HG03196 (cell line): Measurements from ENCODE around the gene HTR3C.
"Not testable (repeated sequence)": the region's sequence is repeated elsewhere in the genome, so short reads cannot be mapped to it uniquely, and the experiment has no call there.

Experiments used
- ATAC-seq: cut with Tn5 transposase; IDR thresholded peaks from one replicate; pipeline ENCODE4 v1.9.1; 2021; ENCODE audit not compliant: unreplicated experiment

HTR3C gene, protein sequence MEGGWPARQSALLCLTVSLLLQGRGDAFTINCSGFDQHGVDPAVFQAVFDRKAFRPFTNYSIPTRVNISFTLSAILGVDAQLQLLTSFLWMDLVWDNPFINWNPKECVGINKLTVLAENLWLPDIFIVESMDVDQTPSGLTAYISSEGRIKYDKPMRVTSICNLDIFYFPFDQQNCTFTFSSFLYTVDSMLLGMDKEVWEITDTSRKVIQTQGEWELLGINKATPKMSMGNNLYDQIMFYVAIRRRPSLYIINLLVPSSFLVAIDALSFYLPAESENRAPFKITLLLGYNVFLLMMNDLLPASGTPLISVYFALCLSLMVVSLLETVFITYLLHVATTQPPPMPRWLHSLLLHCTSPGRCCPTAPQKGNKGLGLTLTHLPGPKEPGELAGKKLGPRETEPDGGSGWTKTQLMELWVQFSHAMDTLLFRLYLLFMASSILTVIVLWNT

GRCh38 chr3:184052767-184053166 is at the start of gene HTR3C:
HTR3C (plus strand) TSS chr3:184053047; CDS start chr3:184053081, 34 bp downstream.
- ATAC-seq: no peak

DNA sequence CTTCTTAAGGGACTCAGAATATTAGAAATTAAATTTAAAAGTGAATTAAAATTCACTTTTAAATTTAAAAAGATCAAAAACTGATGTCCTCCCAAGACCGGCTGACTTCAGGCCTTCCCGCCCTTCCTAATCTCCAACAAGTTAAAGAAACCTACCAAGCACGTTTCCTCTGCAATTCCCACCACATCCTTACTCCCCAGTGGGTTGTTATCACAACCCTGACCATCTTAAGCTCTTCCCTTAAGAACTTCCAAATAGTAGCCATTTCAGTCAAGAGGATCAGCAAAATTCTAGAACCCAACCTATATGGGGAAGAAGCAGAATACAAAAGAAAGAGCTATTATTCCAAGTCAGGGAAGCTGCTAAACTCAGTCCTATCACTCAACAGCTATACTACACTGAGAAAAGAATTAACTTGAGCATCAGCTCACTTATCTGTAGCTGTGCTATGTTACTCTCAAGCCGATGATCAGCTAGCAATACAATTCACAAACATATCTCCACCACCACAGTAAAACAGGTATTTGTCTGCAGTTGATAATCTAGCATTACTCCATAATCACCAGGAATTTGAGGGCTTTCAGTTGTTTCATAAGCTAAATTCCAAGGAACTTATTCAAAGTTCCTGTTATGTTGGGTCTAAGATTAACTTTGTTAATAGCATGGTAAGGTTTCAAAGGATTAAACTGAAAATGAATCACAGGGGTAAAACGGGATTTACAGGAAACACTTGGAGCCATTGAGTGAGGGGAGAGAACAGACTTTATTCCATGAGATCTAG is 49.5 kb upstream of the HTR3C start:
- ATAC-seq: no peak

DNA sequence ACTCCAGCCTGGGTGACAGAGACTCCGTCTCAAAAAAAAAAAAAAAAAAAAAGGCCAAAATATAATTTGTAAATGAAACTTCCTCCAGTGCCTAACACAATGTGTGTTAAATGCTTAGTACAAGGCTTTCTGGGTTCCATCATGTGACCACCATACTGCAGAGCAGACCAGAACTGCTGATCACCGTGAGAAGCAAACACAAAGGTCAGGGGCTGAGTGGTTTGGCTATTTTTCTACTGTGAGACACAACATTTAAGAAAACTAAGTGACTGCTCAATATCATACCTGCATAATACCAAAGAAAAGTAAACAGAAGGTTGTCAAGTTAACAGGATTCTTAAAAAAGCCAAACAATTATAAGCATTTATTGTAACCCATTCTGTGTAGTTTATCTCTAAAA is 48.4 kb upstream of the HTR3C start:
- ATAC-seq: no peak

DNA sequence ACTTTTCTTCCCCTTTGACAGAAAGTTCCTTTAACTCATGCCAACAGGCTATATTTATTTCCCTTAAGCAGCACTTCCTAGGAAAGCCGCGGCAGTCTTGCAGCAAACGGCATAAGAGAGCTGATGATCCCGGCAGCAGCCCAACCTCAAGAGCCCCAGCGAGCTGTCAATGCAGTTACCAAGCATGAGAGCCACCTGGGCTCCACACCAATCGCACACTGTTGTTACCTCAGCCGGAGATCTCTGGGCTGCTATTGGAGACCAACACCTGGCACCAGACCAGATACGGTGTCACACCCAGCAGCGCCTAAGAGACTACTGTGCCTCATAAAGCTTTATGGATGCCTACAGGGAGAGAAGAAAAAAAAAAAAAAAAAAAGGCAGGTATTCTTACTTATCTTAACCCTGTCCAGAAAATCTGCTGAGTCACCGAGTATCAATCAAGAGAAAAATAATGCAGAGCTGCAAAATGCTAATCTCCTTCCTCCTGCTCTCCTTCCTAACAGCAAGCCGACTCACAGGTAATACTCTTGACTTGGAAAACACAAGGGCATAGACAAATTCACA is 46.8 kb upstream of the HTR3C start:
- peak; percentile 56 for ATAC-seq

- ATAC-seq: not testable (repeated sequence)
Observed at GRCh38 chr3:184007143-184007813, 45.6 kb upstream of the HTR3C start.

GRCh38 chr3:184008161-184008560 is 44.7 kb upstream of the HTR3C start:
- no peak for ATAC-seq

GRCh38 chr3:184011230-184011876 is 41.5 kb upstream of the HTR3C start:
- no peak for ATAC-seq

GRCh38 chr3:184011937-184012889 is 40.6 kb upstream of the HTR3C start:
- no peak for ATAC-seq

- no peak for ATAC-seq
Observed at GRCh38 chr3:184015381-184016019, 37.3 kb upstream of the HTR3C start.

- ATAC-seq: no peak
Observed at GRCh38 chr3:184016169-184016570, 36.7 kb upstream of the HTR3C start.

DNA sequence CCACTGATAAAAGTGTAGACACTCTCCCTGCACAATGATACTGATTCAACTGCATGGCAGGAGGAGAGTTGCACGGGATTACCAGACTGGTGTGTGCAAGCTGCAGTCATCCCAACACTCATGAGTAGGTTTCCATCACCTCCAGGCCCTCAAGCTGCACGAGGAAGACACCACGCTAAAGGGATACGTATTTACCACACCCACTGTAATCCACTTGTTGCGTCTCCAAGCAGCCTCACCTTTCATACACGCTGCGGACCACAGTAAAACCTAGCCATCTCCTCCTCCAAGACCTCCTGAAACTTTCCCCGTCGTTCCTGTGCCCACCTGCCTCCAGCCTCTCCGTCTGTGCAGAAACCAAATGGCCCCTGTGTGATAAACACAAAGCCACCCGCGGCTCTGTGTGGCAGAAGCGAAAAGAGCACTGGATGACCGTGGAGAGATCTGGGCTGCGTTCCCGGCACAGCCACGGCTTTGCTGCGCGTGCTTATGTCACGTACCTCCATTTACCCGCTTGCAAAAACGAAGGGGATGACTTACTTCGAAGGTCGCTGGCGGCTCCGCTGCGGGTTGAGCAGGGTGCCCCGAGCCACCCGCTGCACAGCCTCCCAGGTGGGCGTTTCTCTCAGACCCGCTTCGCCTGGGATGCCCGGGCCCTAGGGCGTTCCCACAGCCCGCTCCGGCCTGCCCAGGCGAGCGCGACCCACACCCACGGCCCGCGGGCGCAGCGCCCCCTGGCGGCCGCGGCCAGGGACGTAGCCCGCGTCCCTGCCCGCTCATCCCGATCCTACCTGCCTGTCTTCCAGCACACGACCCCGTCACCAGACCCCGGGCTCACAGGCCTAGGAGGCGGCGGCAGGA is 35.8 kb upstream of the HTR3C start:
- ATAC-seq: peak; percentile 80

- peak; percentile 98 for ATAC-seq
Observed at GRCh38 chr3:184017672-184018423, 35.0 kb upstream of the HTR3C start, which contains the start of gene ABCC5. ABCC5 (minus strand) TSS chr3:184017884; CDS start chr3:184014392, 3,492 bp downstream.

- no peak for ATAC-seq
Observed at GRCh38 chr3:184018424-184018973, 34.3 kb upstream of the HTR3C start.

GRCh38 chr3:184022323-184022722 is 30.5 kb upstream of the HTR3C start:
- no peak for ATAC-seq

- not testable (repeated sequence) for ATAC-seq
Observed at GRCh38 chr3:184025256-184025655, 27.6 kb upstream of the HTR3C start.

DNA sequence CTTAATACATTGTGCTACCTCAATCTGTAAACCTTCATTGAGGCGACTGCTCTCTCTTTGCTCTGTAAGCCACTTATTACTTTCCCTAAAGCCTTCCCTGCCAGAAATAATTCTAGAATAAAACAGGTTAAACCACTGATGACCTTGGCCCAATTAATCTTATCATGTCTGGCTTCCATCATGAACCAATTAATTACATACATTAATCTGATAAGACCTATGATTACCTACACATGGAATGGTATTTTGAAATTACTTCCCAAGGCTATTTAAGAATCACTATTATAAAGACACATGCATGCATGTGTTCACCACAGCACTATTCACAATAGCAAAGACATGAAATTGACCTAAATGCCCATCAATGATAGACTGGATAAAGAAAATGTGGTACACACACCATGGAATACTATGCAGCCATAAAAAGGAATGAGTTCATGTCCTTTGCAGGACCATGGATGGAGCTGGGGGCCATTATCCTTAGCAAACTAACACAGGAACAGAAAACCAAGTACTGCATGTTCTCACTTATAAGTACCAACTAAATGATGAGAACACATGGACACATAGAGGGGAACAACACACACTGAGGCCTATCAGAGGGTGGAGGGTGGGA is 24.5 kb upstream of the HTR3C start:
- not testable (repeated sequence) for ATAC-seq

GRCh38 chr3:184029443-184029842 is 23.4 kb upstream of the HTR3C start:
- no peak for ATAC-seq
